Stimulated activated CD4-positive, alpha-beta T cell treated with anti-CD3 and anti-CD28 coated beads, Interleukin-4, amount 100 ng/mL, for 48 hours (primary cell): Measurements from ENCODE around the gene MAGEA2.
"Not testable (repeated sequence)": the region's sequence is repeated elsewhere in the genome, so short reads cannot be mapped to it uniquely, and the experiment has no call there.

ENCODE experiments used
- DNase-seq, 2 donors: peaks; one replicate each; pipeline ENCODE4 v3.0.0-alpha.2; 2020; ENCODE audit warnings: low read depth in 2 of 2

MAGEA2 gene

DNA sequence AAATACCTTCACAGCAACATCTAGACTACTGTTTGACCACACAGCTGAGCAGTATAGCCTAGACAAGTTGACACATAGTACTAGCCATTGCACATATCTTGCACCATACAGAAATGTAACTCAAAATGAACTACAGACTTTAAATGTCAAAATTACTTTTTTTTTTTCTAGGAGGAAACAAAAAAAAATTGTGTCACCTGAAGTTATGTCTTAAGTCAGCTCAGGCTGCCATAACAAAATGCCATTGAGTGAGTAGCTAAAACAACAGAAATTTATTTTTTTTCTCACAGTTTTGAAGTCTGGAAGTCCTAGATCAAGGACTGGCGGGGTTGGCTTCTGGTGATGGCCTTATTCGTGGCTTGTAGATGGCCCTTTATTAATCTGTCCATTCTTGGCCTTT, 44.5 kb downstream of the MAGEA2 start, which contains the start of gene CSAG2:
Gene CSAG2, minus strand, starts transcription at position 101 of the 400 bp plus-strand sequence. CDS start 161 bp downstream, outside the sequence.
- DNase-seq, result not testable (repeated sequence)

GRCh38 chrX:152706500-152706899, 47.1 kb downstream of the MAGEA2 start:
- DNase-seq, result not testable (repeated sequence)

- not testable (repeated sequence) for DNase-seq
These were observed 53.3 kb downstream of the MAGEA2 start for GRCh38 chrX:152700390-152700789.
